Right ventricle myocardium superior (tissue), 1 donor: ENCODE measurements around the gene JMJD1C. TPM values are rescaled to one million over a fixed set of nuclear protein-coding genes. Genes with fewer than 3 reads are reported as not detected.

ENCODE experiments used
- ATAC-seq: fragments of 200-7000 bp; cut with Tn5 transposase; one replicate; pipeline ENCODE4 v1.9.1; 2020; ENCODE audit warnings: mild to moderate bottlenecking; ENCODE audit not compliant: poor library complexity
- DNase-seq: peaks from one replicate; pipeline ENCODE4 v3.0.0-alpha.2; 2020
- intact Hi-C: fragments of 100-400 bp; cut with DNase I; formaldehyde crosslinking; loops from one replicate; pipeline ENCODE4 v1.11.2; 2022
- total RNA-seq: library from RNA; stranded (reverse); fragmentation: NEBNext Ultra II Directional; extraction: Animal tissue kit (Norgen Biotek cat#: 25700); gene quantifications from one replicate; pipeline ENCODE4 v1.2.1, GENCODE V29; 2021
- donor health status: DM: no; HTN: yes; CAD: no; lungs with severe emphysema.

JMJD1C gene
- total RNA-seq, 1 donor from 2014 or later: 32.9 TPM

- intact Hi-C loops: no loop called here
- ATAC-seq (no peak), DNase-seq (no peak)
These were observed 182.7 kb downstream of the JMJD1C start for GRCh38 chr10:63283093-63283492.

GRCh38 chr10:63281967-63282366, 183.8 kb downstream of the JMJD1C start:
- ATAC-seq (no peak), DNase-seq (no peak)
- intact Hi-C loops: no loop called here

- ATAC-seq: no peak
- intact Hi-C loops: no loop called here
- no peak for DNase-seq
These were observed 185.4 kb downstream of the JMJD1C start for GRCh38 chr10:63280386-63280785.

GRCh38 chr10:63275094-63275493, 190.7 kb downstream of the JMJD1C start:
- DNase-seq: no peak
- intact Hi-C loops: no loop called here

GRCh38 chr10:63273577-63273976, 192.2 kb downstream of the JMJD1C start:
- intact Hi-C loops: no loop called here
- DNase-seq: no peak

More at GRCh38 chr10:63275094-63275493, 190.7 kb downstream of the JMJD1C start:
- no peak for ATAC-seq

GRCh38 chr10:63268798-63269503, 196.8 kb downstream of the JMJD1C start:
- intact Hi-C loops: no loop called here
- peak; percentile 68 for DNase-seq
- peak; percentile 94 for ATAC-seq

More at GRCh38 chr10:63273577-63273976, 192.2 kb downstream of the JMJD1C start:
- ATAC-seq: no peak

- ATAC-seq (no peak), DNase-seq (no peak)
- intact Hi-C loops: no loop called here
These were observed 197.5 kb downstream of the JMJD1C start for GRCh38 chr10:63268149-63268797.

GRCh38 chr10:63267414-63268148, 198.2 kb downstream of the JMJD1C start:
- DNase-seq: no peak
- intact Hi-C loops: no loop called here
- peak; percentile 47 for ATAC-seq

- no peak for DNase-seq
- ATAC-seq: no peak
These were observed 199.1 kb downstream of the JMJD1C start for GRCh38 chr10:63266391-63267316.

GRCh38 chr10:63265683-63266235, 200.0 kb downstream of the JMJD1C start:
- no peak for ATAC-seq
- intact Hi-C loops: no loop called here
- DNase-seq: no peak

More at GRCh38 chr10:63266391-63267316, 199.1 kb downstream of the JMJD1C start:
- intact Hi-C loops: no loop called here

GRCh38 chr10:63265222-63265617, 200.6 kb downstream of the JMJD1C start:
- no peak for DNase-seq
- peak; percentile 27 for ATAC-seq
- intact Hi-C loops: no loop called here

GRCh38 chr10:63264617-63265221, 201.1 kb downstream of the JMJD1C start:
- ATAC-seq: no peak

GRCh38 chr10:63262430-63263073, 203.2 kb downstream of the JMJD1C start:
- no peak for ATAC-seq
- DNase-seq: no peak
- intact Hi-C loops: no loop called here

More at GRCh38 chr10:63264617-63265221, 201.1 kb downstream of the JMJD1C start:
- intact Hi-C loops: no loop called here
- no peak for DNase-seq

GRCh38 chr10:63261496-63261895, 204.3 kb downstream of the JMJD1C start:
- intact Hi-C loops: no loop called here
- DNase-seq (no peak), ATAC-seq (no peak)

GRCh38 chr10:63260860-63261251, 204.9 kb downstream of the JMJD1C start:
- no peak for ATAC-seq
- no peak for DNase-seq
- intact Hi-C loops: no loop called here

- intact Hi-C loops: no loop called here
- DNase-seq (no peak), ATAC-seq (no peak)
These were observed 205.5 kb downstream of the JMJD1C start for GRCh38 chr10:63260103-63260859.
